SU-DHL-6 (cell line): Measurements from ENCODE around the gene UFD1.

ENCODE experiments used
- H2AFZ ChIP-seq: fragments of 200-600 bp; sonication (generic); 2 replicates; pipeline ENCODE4 v1.6.1; 2014; ENCODE audit warnings: low read depth, mild to moderate bottlenecking, moderate library complexity, mixed read lengths, antibody characterized with exemption, low read length; ENCODE audit not compliant: severe bottlenecking
- H3F3A ChIP-seq: fragments of 200-600 bp; shearing (Covaris generic); 2 replicates; pipeline ENCODE4 v1.6.0; 2016; ENCODE audit warnings: antibody characterized with exemption, mild to moderate bottlenecking; ENCODE audit not compliant: insufficient read depth
- H3K27ac ChIP-seq: fragments of 200-600 bp; sonication (generic); 2 replicates; pipeline ENCODE4 v1.5.1; 2016; ENCODE audit warnings: low read depth, mild to moderate bottlenecking, low read length, moderate library complexity, mixed read lengths
- H3K27me3 ChIP-seq: fragments of 200-600 bp; sonication (generic), shearing (Covaris generic); 2 replicates; pipeline ENCODE4 v1.6.0; 2014; ENCODE audit warnings: mild to moderate bottlenecking, low read length
- H3K36me3 ChIP-seq: fragments of 200-600 bp; sonication (generic); 2 replicates; pipeline ENCODE4 v1.6.1; 2014; ENCODE audit warnings: mild to moderate bottlenecking, low read length, mixed read lengths
- H3K4me2 ChIP-seq: fragments of 300-600, 200-600 bp; shearing (Covaris generic), sonication (generic); 2 replicates; pipeline ENCODE4 v1.6.0; 2014; ENCODE audit warnings: low read length, low read depth, mild to moderate bottlenecking; ENCODE audit not compliant: poor library complexity, severe bottlenecking
- H3K4me3 ChIP-seq: fragments of 200-600 bp; sonication (generic); 2 replicates; pipeline ENCODE4 v1.5.1; 2014; ENCODE audit warnings: antibody characterized with exemption, low read length, mild to moderate bottlenecking, mixed read lengths; ENCODE audit not compliant: insufficient read depth, poor library complexity, severe bottlenecking
- H3K79me2 ChIP-seq: fragments of 200-600 bp; sonication (generic); 2 replicates; pipeline ENCODE4 v1.6.1; 2014; ENCODE audit warnings: mild to moderate bottlenecking, low read length, moderate library complexity; ENCODE audit not compliant: insufficient read depth
- H3K9ac ChIP-seq: fragments of 200-600 bp; sonication (generic); 2 replicates; pipeline ENCODE4 v1.7.0; 2014; ENCODE audit warnings: mild to moderate bottlenecking, low read length
- H3K9me2 ChIP-seq: fragments of 200-600 bp; sonication (generic); replicated peaks from 2 replicates; pipeline ENCODE4 v1.6.1; 2014; ENCODE audit warnings: low read length; ENCODE audit not compliant: insufficient read depth
- H3K9me3 ChIP-seq: fragments of 200-600 bp; sonication (generic); 2 replicates; pipeline ENCODE4 v1.6.1; 2014; ENCODE audit warnings: low read length, mixed read lengths; ENCODE audit not compliant: insufficient read depth
- H4K20me1 ChIP-seq: fragments of 200-600 bp; sonication (generic); 2 replicates; pipeline ENCODE4 v1.6.1; 2014; ENCODE audit warnings: low read depth, mild to moderate bottlenecking, antibody characterized with exemption, low read length, moderate library complexity, mixed read lengths
- CTCF ChIP-seq: fragments of 200-600 bp; sonication (generic); IDR thresholded peaks from one replicate; pipeline ENCODE4 v1.5.1; 2017; ENCODE audit warnings: antibody characterized with exemption, mild to moderate bottlenecking, low read length, moderate library complexity; ENCODE audit not compliant: insufficient read depth, poor library complexity, severe bottlenecking
- EZH2phosphoT487 ChIP-seq: fragments of 200-600 bp; sonication (generic), shearing (Covaris generic); conservative IDR thresholded peaks from 2 replicates; pipeline ENCODE4 v1.6.1; 2018; ENCODE audit warnings: mild to moderate bottlenecking, antibody characterized with exemption, low read length, moderate library complexity, mixed read lengths

The UFD1 gene

GRCh38 chr22:19461506-19461905 is 17.5 kb downstream of the UFD1 start:
- Histone ChIP-seq H3F3A (no peaks in the 10 kb centered on the region), H3K9me2 (no peaks in the 10 kb centered on the region), H3K9ac (no peak overlapping the region), H3K27me3 (no peaks in the 10 kb centered on the region), H3K27ac (no peak overlapping the region), H4K20me1 (no peaks in the 10 kb centered on the region), H3K4me2 (no peak overlapping the region), H2AFZ (no peak overlapping the region), H3K79me2 (no peaks in the 10 kb centered on the region), H3K36me3 (peaks cover 3% of the 10 kb centered on the region; the same call in 1 of the 2 replicates), H3K4me3 (no peak overlapping the region), H3K9me3 (no peaks in the 10 kb centered on the region)
- TF ChIP-seq EZH2phosphoT487 (no peak), CTCF (no peak)

- H3K27me3 ChIP-seq, result no peaks in the 10 kb centered on the region
- H3K9me3 ChIP-seq, result no peaks in the 10 kb centered on the region
- no peak overlapping the region for H3K4me2 ChIP-seq
- H3K27ac ChIP-seq, result no peak overlapping the region
- no peaks in the 10 kb centered on the region for H3K9me2 ChIP-seq
- H3K79me2 ChIP-seq, result no peaks in the 10 kb centered on the region
- H2AFZ ChIP-seq, result no peak overlapping the region
- TF ChIP-seq CTCF, result no peak
- no peak for TF ChIP-seq EZH2phosphoT487
- peaks cover 3% of the 10 kb centered on the region; the same call in 1 of the 2 replicates for H3K36me3 ChIP-seq
- H3F3A ChIP-seq, result no peaks in the 10 kb centered on the region
- H3K4me3 ChIP-seq, result no peak overlapping the region
- no peaks in the 10 kb centered on the region for H4K20me1 ChIP-seq
- H3K9ac ChIP-seq, result no peak overlapping the region
These were observed 19.0 kb downstream of the UFD1 start for GRCh38 chr22:19460036-19460435.

GRCh38 chr22:19457828-19458428 is 21.1 kb downstream of the UFD1 start:
- no peak overlapping the region for H3K9ac ChIP-seq
- H3K79me2 ChIP-seq, result no peaks in the 10 kb centered on the region
- H3K4me3 ChIP-seq, result no peak overlapping the region
- no peaks in the 10 kb centered on the region for H3K9me3 ChIP-seq
- no peaks in the 10 kb centered on the region for H3K27me3 ChIP-seq
- H3K36me3 ChIP-seq, result peaks cover 3% of the 10 kb centered on the region; the same call in 1 of the 2 replicates
- TF ChIP-seq EZH2phosphoT487 (no peak), CTCF (no peak)
- no peaks in the 10 kb centered on the region for H4K20me1 ChIP-seq
- H3K9me2 ChIP-seq, result no peaks in the 10 kb centered on the region
- H3K4me2 ChIP-seq, result no peak overlapping the region
- H3F3A ChIP-seq, result no peaks in the 10 kb centered on the region
- no peak overlapping the region for H2AFZ ChIP-seq
- H3K27ac ChIP-seq, result no peak overlapping the region
